Hindlimb muscle (tissue), 1 donor: ENCODE results near the gene TMEM175. TPM values are rescaled to one million over a fixed set of nuclear protein-coding genes. Genes with fewer than 3 reads are reported as not detected.

Experiments used
- DNase-seq: peaks from one replicate; pipeline ENCODE4 v3.0.0-alpha.2; 2013
- polyA plus RNA-seq: library from polyadenylated mRNA; unstranded; fragments of 120-200 nt; gene quantifications from one replicate; pipeline ENCODE4 v1.2.1, GENCODE V29; 2013; ENCODE audit not compliant: insufficient read length

The TMEM175 gene
- polyA plus RNA-seq, 1 donor, result 22.1 TPM

DNA sequence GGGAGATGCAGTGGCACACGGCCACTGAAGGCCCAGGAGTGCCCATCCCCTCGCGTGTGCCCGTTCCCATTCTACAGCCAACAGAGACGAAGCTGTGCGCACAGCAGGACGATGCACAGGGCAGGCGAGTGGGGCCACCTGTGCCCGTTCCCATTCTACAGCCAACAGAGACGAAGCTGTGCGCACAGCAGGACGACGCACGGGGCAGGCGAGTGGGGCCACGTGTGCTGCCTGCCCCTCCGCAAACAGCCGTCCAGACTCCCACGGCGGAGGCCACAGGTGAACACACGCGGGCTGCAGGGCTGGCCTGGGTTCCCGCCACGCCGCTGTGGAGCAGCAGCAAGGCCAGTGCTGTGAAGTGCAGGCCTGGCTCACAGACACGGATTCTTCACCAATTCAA is 32.2 kb upstream of the TMEM175 start:
- DNase-seq, result no peak

DNA sequence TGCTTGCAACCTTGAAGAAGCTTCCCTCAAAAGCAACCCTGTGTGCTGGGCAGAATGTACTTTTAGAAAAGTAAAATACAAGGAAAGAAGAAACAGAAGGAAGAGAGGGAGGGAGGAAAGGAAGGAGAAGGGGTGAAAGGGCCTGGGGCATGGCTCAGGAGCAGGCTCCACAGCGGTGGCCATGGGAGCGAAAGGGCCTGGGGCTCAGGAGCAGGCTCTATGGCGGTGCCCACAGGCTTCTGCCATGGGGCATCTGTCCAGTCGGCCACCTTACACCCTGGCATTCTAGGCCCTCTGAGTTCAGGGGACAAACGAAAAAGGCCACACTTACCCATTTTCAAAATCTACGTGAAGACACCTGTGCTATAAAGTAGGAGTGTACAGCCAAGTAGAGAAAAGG is 31.5 kb upstream of the TMEM175 start:
- no peak for DNase-seq

DNA sequence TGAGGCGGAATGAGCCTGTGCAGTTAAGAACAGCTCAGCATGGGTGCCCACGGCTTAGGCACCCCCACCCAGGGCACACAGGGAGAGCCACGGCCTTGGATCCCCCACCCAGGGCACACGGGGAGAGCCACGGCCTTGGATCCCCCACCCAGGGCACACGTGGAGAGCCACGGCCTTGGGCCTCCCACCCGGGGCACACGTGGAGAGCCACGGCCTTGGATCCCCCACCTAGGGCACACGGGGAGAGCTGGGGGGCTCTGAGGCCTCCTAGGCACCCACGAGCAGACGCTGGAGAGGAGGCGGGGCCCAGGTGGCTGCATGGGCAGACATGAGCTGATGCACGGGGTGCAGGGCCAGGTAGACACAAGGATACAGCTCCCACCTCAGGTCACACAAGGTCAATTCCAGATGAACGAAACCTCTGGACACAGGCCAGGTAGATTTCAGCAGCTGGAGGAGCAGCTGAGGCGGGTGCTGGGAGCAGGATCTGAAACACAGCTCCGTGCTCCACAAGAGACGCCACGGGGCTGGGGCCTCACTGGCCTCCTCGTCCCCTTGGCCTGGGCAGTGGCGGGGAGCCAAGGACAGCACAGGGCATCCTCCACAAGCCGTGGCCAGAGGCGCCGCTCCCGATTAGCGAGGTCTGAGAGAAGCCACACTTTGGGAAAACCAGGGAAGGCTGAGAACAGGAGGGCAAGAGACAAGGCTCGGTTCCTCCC is 30.9 kb upstream of the TMEM175 start:
- no peak for DNase-seq

DNA sequence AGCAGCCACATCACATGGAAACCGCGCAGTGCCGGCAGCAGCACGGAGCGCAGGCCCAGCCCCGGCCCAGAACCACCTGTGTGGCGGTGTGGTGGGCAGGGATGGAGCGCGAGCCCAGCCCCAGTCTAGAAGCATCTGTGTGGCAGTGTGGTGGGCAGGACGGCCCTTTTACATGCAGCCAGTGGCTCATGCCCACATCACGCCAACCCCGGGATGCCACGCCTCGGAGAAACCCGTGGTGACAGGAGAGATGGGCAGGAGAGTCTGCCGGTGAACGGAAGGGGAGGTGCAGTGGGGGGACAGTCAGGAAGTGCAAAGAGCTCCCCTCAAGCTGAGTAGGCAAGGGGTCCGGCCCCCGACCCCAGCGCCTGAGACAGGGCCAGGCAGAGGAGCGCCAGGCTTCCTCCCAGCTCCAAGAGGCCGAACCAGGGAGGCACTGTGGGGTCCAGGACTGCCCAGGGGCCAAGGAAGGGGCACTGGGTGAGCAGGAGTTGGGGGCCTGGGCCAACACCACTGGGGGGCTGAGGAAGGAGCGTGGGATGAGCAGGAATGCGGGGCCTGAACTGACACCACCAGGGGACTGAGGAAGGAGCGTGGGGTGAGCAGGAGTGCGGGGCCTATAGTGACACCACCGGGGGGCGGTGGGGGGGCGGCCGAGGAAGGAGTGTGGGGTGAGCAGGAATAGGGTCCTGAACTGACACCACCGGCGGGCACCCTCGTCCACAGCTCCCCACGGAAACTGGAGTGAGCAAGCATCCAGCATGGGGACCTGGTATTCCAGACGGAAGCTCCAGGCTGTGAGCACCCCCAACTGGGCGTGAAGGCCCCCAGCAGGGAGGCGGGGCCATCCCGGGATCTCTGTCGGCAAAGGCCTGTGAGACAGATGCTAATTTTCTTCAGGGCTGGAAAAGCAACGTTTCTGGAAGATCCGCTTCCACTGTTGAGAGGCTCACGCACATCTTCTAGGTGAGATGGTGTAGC is 28.9 kb upstream of the TMEM175 start:
- no peak for DNase-seq

DNA sequence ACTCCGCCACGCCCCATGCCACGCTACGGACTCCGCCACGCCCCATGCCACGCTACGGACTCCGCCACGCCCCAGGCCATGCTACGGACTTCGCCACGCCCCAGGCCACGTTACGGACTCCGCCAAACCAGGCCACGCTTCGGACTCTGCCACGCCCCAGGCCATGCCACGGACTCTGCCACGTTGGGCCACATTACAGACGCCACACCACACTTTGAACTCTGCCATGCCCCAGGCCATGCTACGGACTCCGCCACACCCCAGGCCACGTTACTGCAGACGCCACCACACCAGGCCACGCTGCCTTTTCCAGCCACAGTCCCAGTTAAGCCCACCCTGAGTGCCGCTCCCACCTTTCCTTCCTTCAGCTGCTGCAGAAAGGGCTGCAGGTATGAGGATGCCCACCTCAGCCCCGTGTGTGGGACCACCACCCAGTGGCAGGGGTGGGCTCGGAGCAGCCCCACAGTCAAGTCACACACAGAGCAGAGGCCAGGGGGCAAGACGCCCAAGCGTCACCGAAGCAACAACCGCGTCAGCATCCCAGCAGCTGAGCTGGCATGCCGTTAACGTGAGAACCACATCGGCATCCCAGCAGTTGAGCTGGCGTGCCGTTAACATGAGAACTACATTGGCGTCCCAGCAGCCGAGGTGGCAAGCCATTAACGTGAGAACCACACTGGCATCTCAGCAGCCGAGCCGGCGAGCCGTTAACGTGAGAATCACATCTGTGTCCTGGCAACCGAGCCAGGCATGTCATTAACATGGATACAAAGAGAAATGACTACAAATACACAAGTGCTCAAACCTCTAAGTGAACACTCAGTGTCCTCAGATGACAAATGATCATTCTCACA is 26.5 kb upstream of the TMEM175 start:
- DNase-seq, result no peak

DNA sequence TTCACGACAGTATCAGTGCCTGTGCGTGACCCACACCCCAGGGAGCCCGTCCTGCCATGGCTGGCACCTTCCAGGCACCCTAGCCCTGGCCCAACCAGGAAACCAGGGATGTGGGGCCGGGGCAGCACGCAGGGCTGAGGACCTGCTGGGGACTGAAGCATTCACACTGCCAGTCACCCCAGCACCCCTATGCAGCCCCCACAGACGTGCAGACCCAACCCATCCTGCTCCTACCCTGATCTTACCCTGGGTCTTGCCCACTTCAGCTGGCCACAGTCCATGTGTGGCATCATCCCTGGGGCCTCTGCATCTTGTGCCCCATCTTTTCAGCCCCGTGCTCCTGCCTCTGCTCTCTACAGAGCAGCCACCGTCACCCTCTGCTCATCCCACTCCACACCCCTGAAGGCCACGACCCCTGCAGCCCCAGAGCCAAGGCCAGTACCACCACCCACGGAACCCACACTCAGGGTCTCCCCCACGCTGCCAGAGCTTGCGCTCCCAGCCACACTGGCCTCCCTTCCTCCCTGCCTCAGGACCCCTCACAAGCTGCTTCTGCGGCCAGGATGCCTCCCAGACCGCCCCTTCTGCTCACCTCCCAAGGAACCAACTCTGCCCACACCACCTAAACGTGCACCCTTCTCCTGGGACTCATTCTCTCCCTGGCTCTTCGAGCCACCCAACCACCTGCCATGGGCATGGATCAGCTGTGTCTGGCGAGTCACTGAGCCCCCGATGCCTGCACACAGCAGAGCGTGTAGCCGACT is 25.7 kb upstream of the TMEM175 start:
- DNase-seq, result no peak

DNA sequence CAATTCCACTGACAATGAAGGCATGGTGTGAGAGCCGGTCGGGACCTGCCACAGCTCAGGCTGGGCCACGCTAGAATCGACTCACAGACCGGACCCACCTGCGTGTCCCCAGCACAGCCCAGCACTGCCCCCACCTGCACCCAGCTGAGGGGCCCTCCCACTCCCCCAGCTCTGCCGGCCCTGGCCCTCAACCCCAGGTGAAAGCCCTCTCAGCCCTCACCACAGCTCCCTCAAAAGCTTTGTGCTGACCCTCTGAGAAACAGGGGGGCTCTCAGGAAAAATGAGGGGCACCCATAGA is 25.2 kb upstream of the TMEM175 start:
- DNase-seq, result no peak

DNA sequence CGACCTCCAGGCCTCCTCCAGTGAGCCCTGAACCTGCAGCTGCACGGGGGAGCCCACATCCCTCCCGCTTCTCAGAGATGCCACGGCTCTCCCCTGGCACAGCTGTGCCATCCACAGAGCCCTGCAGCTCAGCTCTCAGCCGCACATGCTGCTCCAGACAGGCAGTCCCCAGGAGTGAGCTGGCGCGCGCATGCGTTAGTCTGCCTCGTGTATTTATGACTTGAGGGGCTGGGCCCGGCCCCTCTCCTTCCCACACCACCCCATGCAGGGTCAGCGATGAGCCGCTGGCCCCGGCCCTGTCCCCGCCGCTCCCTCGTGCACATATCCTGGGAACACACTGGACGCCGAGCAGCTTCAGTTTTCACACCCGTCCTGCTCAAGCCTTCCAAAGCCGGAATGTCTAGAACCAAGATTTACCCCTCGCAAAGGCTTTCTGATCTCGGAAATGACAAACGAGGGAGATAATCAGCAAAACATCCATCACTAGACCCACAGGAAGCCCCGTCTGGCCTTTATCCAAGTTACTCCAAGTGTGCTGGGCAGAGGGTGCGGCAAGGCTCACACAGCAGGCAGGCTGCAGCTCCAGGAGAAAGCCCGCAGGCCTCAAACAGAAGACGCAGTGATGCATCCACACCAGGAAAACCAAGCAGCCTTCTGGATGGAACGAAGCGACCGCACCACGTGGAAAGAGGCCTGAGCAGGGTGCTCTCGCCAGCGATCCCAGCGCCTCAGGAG is 24.4 kb upstream of the TMEM175 start:
- no peak for DNase-seq

DNA sequence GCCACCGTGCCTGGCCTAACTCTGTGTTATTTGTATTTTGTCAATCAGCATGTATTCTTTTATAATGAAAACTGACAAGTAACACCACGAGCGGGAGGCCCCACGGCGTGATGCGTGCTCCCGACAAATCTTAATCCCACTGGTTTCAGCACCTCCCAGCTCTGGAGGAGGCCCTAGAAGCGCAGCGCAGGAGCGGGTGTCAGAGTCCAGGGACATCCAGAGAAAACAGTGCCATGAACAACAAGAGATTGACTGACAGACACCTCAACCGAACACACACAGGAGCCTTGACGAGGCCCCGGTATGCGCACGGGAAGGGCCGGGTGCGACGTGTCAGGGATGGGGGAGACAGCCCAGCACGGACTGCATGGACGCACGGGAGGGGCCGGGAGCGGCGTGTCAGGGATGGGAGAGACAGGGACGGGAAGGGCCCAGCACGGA is 23.1 kb upstream of the TMEM175 start:
- no peak for DNase-seq

DNA sequence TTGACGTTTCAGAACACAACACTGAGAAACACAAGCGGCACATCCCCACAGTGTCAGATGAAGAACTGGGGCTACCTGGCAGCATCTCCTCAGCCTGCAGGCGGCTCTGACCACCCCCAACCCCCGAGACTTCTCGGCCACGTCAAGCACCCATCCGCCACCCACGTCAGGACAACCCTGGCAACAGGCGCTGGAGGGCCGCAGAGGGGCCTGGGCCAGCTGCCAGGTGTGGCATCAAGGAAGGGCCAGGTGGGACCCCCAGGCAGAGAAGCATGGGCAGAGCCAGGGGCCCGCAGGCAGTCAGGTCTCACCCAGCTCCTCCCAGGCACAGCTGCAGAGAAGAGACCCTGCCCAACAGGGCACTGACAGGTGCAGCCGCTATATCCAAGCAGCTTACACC is 22.4 kb upstream of the TMEM175 start:
- DNase-seq, result no peak

DNA sequence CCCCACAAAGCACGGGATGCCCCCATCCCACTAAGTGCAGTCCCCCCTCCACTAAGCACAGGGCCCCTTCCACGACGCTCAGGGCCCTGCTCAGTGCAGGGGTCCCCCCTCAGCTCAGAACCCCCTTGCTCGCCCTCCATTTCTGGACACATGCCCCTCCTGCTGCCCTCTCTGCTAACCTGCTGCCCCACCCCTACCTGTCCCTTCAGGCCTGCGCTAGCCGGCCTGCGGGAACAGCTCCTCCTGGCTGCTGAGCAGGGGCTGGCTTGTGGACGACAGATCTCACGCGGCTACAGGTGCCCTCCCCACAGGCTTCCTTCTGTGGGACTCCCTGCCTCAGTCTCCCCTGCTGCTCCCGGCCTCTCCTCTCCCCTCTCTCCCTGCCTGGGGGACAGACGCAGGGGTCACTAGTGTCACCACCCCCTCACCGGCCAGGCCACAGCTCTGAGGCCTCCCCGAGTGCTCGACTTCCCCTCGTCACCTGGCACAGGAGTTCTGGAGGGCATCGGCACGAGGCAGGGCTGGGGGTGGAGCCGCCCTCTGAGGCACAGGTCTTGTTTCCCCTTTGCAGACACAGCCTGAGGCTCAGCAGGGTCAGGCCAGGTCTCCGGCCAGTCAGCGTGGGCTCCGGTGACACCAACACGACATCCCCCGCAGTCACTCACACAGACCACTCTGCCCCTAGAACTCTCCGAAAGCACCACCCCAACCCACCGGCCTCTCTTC is 21.7 kb upstream of the TMEM175 start:
- DNase-seq, result no peak

DNA sequence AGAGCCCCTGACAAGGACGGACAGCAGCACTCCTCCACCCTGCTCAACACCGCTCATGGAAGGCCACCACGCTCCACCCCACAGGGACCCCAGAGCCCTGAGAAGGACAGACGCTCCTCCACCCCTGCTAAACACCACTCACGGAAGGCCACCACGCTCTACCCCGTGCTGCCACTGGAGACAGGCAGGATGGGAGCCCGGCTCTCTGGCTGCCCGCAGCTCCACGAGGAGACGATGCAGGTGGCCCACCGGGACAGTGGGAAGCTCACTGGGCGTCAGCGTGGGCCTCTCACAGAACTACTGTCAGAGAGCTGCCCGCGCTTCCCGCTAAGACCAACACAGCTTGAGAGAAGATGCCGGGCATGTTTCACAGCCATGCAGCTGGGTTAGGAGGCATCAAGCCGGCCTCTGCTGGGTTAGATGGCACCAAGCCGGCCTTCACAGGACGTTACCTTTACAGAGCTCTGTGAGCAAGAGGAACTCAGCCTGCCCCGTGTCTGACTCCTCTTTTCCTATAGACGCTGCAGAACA is 21.0 kb upstream of the TMEM175 start:
- no peak for DNase-seq

DNA sequence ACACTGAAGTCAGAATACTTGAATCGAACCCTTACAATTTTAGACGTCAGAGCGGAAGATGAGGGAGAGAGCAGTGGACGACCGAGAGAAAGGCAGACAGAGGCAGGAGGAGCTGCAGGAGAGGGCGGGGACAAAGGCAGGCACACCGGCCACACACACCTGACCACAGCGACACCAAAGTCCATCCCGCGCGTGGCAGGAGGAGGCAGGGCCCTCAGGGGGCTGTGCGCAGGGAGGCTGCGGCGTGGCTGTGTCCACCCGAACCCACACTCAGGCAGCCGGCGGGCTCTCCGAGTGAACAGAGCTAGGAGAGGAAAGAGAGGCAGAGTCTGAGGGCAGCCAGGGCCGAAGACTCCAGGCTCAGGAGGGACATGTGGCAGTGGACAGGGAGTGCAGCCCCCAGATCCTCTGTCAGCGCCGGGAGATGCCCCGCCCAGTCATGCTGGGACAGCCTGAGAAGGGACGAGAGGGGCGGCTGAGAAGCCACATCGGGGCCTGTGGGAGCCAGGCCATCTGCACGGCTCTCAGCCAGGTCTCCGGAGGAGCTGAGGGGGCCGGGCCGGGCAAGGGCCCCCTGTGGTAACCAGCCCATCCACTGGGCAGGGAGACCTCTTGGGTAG is 20.3 kb upstream of the TMEM175 start:
- no peak for DNase-seq

DNA sequence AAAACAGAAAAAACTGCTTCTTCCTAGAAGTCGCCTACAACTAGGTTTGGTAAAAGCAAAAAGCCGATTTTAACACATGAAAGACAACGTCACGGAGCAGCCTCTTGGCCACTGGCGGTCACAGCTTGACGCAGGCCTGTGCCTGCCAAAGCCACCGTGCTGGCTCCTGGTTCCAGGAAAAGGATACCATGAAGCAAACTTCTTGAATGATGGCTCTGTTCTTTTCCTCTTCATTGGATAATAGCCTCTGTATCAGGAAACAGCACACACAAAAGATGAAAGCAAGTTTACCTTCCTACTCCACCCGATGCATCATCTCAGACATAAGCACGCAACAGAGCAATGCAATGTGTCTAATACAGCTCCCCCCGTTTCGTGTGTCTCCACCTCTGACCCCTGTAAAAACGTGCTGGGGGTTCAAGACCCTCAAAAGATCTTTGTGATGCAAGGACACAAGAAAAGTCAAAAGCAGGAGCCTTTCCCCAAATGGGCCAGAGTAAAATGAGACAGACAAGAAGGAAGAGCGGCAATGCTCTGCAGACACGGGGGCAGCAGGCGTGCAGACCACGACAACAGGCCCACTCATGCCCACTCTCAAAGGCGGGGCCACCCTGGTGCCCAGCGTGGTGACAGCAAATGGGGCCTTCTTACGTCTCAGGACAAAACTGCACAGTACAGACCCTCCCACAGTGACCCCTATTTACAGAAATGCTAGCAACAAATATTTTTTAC is 19.5 kb upstream of the TMEM175 start:
- no peak for DNase-seq

DNA sequence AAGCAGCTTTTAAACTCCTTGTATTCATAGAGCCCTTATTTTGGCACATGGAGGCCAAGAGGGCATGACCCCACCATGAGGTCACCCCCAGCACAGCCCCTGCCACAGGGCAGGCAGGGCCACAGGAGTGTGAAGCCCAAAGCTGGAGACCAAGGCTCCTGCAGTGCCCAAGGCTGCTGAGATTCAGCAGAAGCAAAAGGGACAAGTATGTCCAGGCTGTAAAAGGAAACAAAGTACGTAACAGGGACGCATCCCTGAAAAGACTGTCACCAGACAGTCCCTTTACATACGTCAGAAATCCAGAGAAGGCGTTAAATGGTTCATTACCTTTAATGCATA is 19.0 kb upstream of the TMEM175 start:
- DNase-seq, result no peak

DNA sequence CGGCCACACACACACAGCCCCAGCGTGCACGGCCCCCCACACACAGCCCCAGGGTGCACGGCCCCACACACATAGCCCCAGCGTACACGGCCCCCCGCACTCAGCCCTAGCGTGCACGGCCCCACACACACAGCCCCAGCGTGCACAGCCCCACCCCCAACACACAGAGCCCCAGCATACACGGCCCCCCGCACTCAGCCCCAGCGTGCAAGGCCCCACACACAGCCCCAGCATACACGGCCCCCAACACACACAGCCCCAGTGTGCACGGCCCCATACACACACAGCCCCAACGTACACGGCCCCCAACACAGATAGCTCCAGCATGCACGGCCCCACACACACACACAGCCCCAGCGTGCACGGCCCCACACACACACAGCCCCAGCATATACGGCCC is 17.7 kb upstream of the TMEM175 start:
- no peak for DNase-seq

DNA sequence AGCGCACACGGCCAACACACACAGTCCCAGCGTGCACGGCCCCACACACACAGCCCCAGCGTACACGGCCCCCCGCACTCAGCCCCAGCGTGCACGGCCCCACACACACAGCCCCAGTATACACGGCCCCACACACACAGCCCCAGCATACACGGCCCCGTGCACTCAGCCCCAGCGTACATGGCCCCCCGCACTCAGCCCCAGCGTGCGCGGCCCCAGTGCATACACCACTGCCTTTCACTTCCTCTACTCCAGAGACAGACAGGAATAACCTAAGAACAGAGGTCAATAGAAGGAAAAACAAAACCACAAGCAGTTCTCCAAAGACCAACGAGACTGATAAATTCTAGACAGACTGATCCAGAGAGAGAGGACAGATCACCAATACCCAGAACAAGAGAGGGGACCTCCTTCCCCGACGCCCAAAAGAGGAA is 17.2 kb upstream of the TMEM175 start:
- no peak for DNase-seq

DNA sequence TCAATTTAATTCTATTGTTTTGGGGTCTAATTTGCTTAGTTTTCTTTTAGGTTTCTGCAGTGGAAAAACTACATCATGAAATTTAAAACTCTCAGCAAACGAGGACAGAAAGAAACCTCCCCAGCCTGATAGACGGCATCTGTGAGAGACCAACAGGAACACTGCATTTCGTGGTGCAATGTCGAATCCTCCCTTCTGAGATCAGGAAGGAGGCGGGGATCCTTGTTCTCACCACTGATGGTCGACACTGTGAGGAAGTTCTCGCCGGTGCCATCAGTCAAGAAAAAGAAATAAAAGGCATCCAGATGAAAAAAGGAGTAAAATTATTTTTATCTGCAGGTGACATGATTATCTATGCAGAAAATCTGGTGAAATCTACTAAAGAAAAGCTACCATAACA is 16.7 kb upstream of the TMEM175 start:
- no peak for DNase-seq

DNA sequence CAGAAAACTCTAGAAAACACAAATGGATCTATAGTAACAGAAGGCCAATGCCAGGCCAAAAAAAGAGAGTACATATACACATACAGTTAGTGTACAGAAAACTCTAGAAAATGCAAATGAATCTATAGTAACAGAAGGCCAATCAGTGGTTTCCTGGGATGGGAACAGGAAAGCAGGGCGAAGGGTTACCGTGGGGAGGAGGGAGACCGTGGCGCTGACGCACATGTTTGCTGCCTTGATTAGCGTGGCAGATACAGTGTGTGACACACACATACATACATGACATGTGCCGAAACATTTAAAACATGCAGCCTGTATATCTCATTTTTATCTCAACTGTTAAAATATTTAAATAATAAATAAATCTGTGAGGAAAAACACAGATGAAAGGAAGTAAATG is 14.8 kb upstream of the TMEM175 start:
- no peak for DNase-seq
